Hepatocyte (in vitro differentiated cells): ENCODE measurements around the gene MOB2. TPM values are rescaled to one million over a fixed set of nuclear protein-coding genes. Genes with fewer than 3 reads are reported as not detected.

Experiments
- DNase-seq: peaks from one replicate; pipeline ENCODE4 v3.0.0-alpha.2; 2016; ENCODE audit warnings: low spot score
- H2AFZ ChIP-seq: fragments of 200-600 bp; sonication (generic); 2 replicates; pipeline ENCODE4 v1.6.0; 2016; ENCODE audit warnings: antibody characterized with exemption, mild to moderate bottlenecking
- H3K27ac ChIP-seq: fragments of 200-600 bp; sonication (generic); 2 replicates; pipeline ENCODE4 v1.5.1; 2016; ENCODE audit warnings: mild to moderate bottlenecking
- H3K27me3 ChIP-seq: fragments of 200-600 bp; sonication (generic); 2 replicates; pipeline ENCODE4 v1.6.1; 2016
- H3K36me3 ChIP-seq: fragments of 200-600 bp; sonication (generic); replicated peaks from 2 replicates; pipeline ENCODE4 v1.5.1; 2016; ENCODE audit warnings: low read depth; ENCODE audit not compliant: insufficient read depth
- H3K4me1 ChIP-seq: fragments of 200-600 bp; sonication (generic); 2 replicates; pipeline ENCODE4 v1.5.1; 2016; ENCODE audit warnings: mild to moderate bottlenecking, moderate library complexity; ENCODE audit not compliant: insufficient read depth
- H3K4me2 ChIP-seq: fragments of 200-600 bp; sonication (generic); 2 replicates; pipeline ENCODE4 v1.6.0; 2016
- H3K4me3 ChIP-seq: fragments of 200-600 bp; sonication (generic); 2 replicates; pipeline ENCODE4 v1.5.1; 2016; ENCODE audit warnings: mild to moderate bottlenecking
- H3K79me2 ChIP-seq: fragments of 200-600 bp; sonication (generic); 2 replicates; pipeline ENCODE4 v1.6.0; 2017; ENCODE audit warnings: mild to moderate bottlenecking
- H3K9me2 ChIP-seq: fragments of 200-600 bp; sonication (generic); replicated peaks from 2 replicates; pipeline ENCODE4 v1.6.0; 2017; ENCODE audit warnings: mild to moderate bottlenecking; ENCODE audit not compliant: insufficient read depth
- H3K9me3 ChIP-seq: fragments of 200-600 bp; sonication (generic); 2 replicates; pipeline ENCODE4 v1.5.1; 2016; ENCODE audit warnings: low read depth, mild to moderate bottlenecking
- H4K20me1 ChIP-seq: fragments of 200-600 bp; sonication (generic); 2 replicates; pipeline ENCODE4 v1.6.0; 2016; ENCODE audit warnings: mild to moderate bottlenecking; ENCODE audit not compliant: insufficient read depth, poor library complexity, severe bottlenecking
- EZH2 ChIP-seq: fragments of 200-600 bp; sonication (generic); IDR thresholded peaks from 2 replicates; pipeline ENCODE4 v1.6.1; 2016; ENCODE audit warnings: antibody characterized with exemption, mild to moderate bottlenecking, borderline replicate concordance
- EZH2phosphoT487 ChIP-seq: fragments of 200-600 bp; sonication (generic); IDR thresholded peaks from one replicate; pipeline ENCODE4 v1.6.1; 2018; ENCODE audit warnings: antibody characterized with exemption, mild to moderate bottlenecking, low read depth, moderate library complexity; ENCODE audit not compliant: unreplicated experiment, severe bottlenecking
- WGBS: methylation state at CpG from one replicate; pipeline ENCODE4 v1.1.6; 2016; ENCODE audit warnings: low lambda C conversion rate; ENCODE audit errors: missing lambda C conversion rate; 5-methylcytosine and 5-hydroxymethylcytosine counted together
- polyA plus RNA-seq: library from polyadenylated mRNA; unstranded; fragments of >200 nt; fragmentation: Nextera tagmentation; extraction: Ambion mirVana; gene quantifications from 2 replicates; pipeline ENCODE4 v1.2.1, GENCODE V29; 2016
- total RNA-seq: library from RNA; depleted of rRNA; stranded (reverse); fragments of >200 nt; gene quantifications from 2 replicates; pipeline ENCODE4 v1.2.3, GENCODE V29; 2014
- TF ChIP-seq, protein P1 (sequence below): fragments of 200-600 bp; sonication (generic); IDR thresholded peaks from 2 replicates; pipeline ENCODE4 v1.5.1; 2016; ENCODE audit warnings: antibody characterized with exemption, mild to moderate bottlenecking; ENCODE audit not compliant: poor library complexity

MOB2 gene
- total and polyA plus RNA-seq, 2 experiments from 2014 or later: 12.5 to 48.2 TPM

DNA sequence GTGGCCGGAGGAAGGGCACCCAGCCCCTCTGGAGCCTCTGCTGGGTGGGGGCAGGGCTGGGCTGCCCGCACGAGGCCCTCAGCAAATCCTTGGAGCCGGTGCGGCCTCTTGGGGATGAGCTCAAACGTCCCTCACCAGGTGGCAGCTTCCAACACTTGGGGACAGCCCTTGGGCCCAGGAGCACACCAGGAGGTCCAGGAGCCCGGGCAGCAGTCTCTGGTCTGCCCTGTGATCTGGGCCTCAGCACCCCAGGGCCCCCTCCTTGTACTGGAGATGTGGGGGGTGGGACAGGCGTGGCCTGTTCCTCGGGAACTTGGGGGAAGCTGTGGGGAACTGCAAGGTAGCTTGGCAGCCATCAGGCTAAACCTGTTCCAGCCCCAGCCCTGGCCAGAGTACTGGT lies 40.0 kb downstream of the MOB2 start:
- H3K79me2 ChIP-seq: no peaks in the 10 kb centered on the region
- no peak overlapping the region for H3K4me3 ChIP-seq
- H3K27me3 ChIP-seq: no peaks in the 10 kb centered on the region
- H4K20me1 ChIP-seq: no peaks in the 10 kb centered on the region
- DNase-seq: no peak
- H3K9me2 ChIP-seq: no peaks in the 10 kb centered on the region
- no peaks in the 10 kb centered on the region for H3K9me3 ChIP-seq
- H3K4me2 ChIP-seq: no peak overlapping the region
- no peak overlapping the region for H2AFZ ChIP-seq
- H3K4me1 ChIP-seq: no peaks in the 10 kb centered on the region
- H3K36me3 ChIP-seq: no peaks in the 10 kb centered on the region
- TF ChIP-seq, protein P1, sequence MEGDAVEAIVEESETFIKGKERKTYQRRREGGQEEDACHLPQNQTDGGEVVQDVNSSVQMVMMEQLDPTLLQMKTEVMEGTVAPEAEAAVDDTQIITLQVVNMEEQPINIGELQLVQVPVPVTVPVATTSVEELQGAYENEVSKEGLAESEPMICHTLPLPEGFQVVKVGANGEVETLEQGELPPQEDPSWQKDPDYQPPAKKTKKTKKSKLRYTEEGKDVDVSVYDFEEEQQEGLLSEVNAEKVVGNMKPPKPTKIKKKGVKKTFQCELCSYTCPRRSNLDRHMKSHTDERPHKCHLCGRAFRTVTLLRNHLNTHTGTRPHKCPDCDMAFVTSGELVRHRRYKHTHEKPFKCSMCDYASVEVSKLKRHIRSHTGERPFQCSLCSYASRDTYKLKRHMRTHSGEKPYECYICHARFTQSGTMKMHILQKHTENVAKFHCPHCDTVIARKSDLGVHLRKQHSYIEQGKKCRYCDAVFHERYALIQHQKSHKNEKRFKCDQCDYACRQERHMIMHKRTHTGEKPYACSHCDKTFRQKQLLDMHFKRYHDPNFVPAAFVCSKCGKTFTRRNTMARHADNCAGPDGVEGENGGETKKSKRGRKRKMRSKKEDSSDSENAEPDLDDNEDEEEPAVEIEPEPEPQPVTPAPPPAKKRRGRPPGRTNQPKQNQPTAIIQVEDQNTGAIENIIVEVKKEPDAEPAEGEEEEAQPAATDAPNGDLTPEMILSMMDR: no peak
- TF ChIP-seq EZH2phosphoT487 (no peak), EZH2 (no peak)
- no peak overlapping the region for H3K27ac ChIP-seq
- WGBS: 85% methylated on average over 9 of the region's 9 CpGs

DNA sequence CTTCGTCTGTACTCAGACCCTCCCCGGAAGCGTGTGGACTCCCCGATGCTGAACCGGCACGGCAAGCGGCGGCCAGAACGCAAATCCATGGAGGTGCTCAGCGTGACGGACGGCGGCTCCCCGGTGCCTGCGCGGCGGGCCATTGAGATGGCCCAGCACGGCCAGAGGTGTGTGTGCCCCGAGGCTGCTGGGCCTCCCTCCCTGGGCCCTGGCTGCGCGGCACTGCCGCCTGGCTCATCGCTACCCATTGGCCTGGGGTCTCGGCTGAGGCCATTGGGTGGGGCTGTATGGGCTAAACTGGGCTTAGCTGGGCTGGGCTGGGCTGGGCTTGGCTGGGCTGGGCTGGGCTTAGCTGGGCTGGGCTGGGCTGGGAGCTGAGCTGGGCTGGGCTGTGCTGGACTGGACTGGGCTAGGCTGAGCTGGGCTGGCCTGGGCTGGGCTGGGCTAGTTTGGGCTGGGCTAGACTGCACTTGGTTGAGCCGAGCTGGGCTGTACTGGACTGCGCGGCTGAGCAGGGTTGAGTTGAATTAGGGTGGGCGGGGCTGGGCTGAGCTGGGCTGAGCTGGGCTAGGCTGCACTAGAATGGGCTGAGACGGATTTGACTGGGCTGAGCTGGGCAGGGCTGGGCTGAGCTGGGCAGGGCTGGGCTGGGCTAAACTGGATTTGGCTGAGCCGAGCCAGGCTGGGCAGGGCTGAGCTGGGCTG lies 40.7 kb downstream of the MOB2 start:
- Histone ChIP-seq H3K9me2 (no peaks in the 10 kb centered on the region), H2AFZ (no peak overlapping the region), H4K20me1 (no peaks in the 10 kb centered on the region), H3K4me2 (no peak overlapping the region), H3K9me3 (no peaks in the 10 kb centered on the region), H3K36me3 (no peaks in the 10 kb centered on the region), H3K79me2 (no peaks in the 10 kb centered on the region), H3K4me1 (no peaks in the 10 kb centered on the region), H3K27me3 (no peaks in the 10 kb centered on the region), H3K27ac (no peak overlapping the region), H3K4me3 (no peak overlapping the region)
- WGBS: 95% methylated on average over 21 of the region's 30 CpGs
- DNase-seq: no peak
- TF ChIP-seq EZH2phosphoT487 (no peak), EZH2 (no peak)
- TF ChIP-seq, protein P1: no peak

DNA sequence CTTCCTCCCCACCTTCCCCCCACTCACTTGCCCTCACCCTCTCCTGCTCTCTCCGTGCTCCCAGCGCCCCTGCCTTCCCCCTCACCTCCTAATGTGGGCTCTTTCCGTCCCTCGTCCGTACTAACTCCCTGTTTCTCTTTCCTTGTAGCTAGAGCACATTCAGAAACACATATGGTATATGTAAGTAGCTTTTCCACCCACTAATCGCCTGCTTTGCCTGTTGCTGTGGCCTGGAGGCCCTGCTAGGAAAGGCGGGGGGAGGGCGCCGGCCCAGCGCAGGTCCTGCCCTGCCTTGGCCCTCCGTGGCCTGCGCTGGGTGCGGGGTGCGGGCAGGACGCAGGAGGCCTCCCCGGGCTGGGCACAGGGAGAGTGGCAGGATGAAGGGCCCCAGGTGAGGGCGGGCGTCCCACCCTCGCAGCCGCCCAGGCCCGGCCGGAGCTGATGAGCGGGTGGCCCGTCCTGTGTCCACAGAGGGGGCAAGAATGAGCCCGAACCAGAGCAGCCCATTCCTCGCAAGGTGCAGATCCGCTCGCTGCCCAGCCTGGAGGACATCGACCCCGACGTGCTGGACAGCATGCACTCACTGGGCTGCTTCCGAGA lies 41.7 kb downstream of the MOB2 start:
- no peaks in the 10 kb centered on the region for H3K9me3 ChIP-seq
- no peaks in the 10 kb centered on the region for H3K9me2 ChIP-seq
- DNase-seq: no peak
- no peak overlapping the region for H3K4me3 ChIP-seq
- no peaks in the 10 kb centered on the region for H4K20me1 ChIP-seq
- no peak overlapping the region for H3K4me2 ChIP-seq
- H3K36me3 ChIP-seq: no peaks in the 10 kb centered on the region
- no peaks in the 10 kb centered on the region for H3K79me2 ChIP-seq
- no peak overlapping the region for H2AFZ ChIP-seq
- WGBS: 83% methylated on average over 25 of the region's 32 CpGs
- H3K4me1 ChIP-seq: no peaks in the 10 kb centered on the region
- no peak for TF ChIP-seq EZH2phosphoT487
- TF ChIP-seq EZH2: no peak
- TF ChIP-seq, protein P1: no peak
- H3K27ac ChIP-seq: no peak overlapping the region
- no peaks in the 10 kb centered on the region for H3K27me3 ChIP-seq
